Tibial nerve (tissue), 3 donors: ENCODE data around the gene SMG6.

Experiments
- POLR2A ChIP-seq, 2 donors: fragments of 450-650 bp; IDR thresholded peaks; one replicate each; pipeline ENCODE4 v1.6.1; 2017; ENCODE audit warnings: antibody characterized with exemption in 2 of 2, mild to moderate bottlenecking in 2 of 2, moderate library complexity in 2 of 2
- TF ChIP-seq, protein P1 (sequence below), 5 experiments: fragments of 200-600 bp in 3 of 5; fragments of 450-650 bp in 2 of 5; sonication (generic) in 3 of 5; IDR thresholded peaks; one replicate each; pipeline ENCODE4 v1.5.1; 2016 to 2019; ENCODE audit warnings: antibody characterized with exemption in 5 of 5, mild to moderate bottlenecking in 3 of 5, moderate library complexity in 2 of 5

DNA sequence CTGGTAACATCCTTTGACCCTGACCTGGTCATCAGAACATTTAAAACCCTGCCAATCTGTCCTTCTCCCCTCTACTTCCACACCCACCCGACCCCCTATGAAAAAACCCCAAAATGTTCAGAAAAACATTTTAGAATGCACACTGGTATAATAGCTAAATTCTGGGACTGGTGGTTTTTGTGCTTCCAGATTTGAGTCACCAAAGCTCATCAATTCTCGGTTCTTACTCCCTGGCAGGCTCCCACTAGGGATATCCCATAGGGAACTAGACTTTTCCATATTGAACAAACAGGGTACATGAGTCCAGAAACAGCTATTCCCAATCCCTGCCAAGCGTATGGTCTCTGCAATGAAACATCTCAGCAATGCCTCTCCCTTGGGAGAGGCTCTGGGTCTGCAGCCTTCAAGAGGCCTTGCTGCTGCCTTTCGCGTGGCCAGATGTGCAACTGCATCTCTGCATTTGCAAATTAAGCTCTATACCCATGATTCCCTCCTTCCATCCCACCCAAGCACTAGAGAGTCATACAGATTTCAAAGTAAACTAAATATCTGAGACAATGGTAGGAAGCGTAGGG, 67.7 kb downstream of the SMG6 start:
- TF ChIP-seq, protein P1, sequence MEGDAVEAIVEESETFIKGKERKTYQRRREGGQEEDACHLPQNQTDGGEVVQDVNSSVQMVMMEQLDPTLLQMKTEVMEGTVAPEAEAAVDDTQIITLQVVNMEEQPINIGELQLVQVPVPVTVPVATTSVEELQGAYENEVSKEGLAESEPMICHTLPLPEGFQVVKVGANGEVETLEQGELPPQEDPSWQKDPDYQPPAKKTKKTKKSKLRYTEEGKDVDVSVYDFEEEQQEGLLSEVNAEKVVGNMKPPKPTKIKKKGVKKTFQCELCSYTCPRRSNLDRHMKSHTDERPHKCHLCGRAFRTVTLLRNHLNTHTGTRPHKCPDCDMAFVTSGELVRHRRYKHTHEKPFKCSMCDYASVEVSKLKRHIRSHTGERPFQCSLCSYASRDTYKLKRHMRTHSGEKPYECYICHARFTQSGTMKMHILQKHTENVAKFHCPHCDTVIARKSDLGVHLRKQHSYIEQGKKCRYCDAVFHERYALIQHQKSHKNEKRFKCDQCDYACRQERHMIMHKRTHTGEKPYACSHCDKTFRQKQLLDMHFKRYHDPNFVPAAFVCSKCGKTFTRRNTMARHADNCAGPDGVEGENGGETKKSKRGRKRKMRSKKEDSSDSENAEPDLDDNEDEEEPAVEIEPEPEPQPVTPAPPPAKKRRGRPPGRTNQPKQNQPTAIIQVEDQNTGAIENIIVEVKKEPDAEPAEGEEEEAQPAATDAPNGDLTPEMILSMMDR (IDR thresholded peaks at IDR 0.05): no peak
- no peak for TF ChIP-seq POLR2A (IDR thresholded peaks at IDR 0.05)
